ENCODE measurements around the gene TPP1. TPM values are rescaled to one million over a fixed set of nuclear protein-coding genes. Genes with fewer than 3 reads are reported as not detected.

Gene TPP1
- total RNA-seq, 6 experiments from 2014 or later = 50.1 to 61.7 (median 54.1) TPM

GRCh38 chr11:6603287-6604080 is 15.7 kb downstream of the TPP1 start, which contains the start of the genes ILK and RRP8:
Gene ILK (plus strand): TSS chr11:6603774. CDS start chr11:6604272, 498 bp downstream.
Gene RRP8 (minus strand): TSS chr11:6603616. CDS start chr11:6603502, 114 bp downstream.
- Mint-ChIP-seq H3K9me3 (no peaks in the 10 kb centered on the region), H3K36me3 (ENCODE audit: low read depth) (peaks cover 31% of the 10 kb centered on the region), H3K4me3 (no peak within 1 kb of the TSS), H3K4me1 (ENCODE audit: low read depth) (peaks cover 15% of the 10 kb centered on the region), H3K27me3 (ENCODE audit: insufficient read depth) (no peaks in the 10 kb centered on the region; the same call in 1 of the 2 replicates), H3K27ac (no peak within 1 kb of the TSS)
- TF ChIP-seq, protein P1, sequence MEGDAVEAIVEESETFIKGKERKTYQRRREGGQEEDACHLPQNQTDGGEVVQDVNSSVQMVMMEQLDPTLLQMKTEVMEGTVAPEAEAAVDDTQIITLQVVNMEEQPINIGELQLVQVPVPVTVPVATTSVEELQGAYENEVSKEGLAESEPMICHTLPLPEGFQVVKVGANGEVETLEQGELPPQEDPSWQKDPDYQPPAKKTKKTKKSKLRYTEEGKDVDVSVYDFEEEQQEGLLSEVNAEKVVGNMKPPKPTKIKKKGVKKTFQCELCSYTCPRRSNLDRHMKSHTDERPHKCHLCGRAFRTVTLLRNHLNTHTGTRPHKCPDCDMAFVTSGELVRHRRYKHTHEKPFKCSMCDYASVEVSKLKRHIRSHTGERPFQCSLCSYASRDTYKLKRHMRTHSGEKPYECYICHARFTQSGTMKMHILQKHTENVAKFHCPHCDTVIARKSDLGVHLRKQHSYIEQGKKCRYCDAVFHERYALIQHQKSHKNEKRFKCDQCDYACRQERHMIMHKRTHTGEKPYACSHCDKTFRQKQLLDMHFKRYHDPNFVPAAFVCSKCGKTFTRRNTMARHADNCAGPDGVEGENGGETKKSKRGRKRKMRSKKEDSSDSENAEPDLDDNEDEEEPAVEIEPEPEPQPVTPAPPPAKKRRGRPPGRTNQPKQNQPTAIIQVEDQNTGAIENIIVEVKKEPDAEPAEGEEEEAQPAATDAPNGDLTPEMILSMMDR (IDR thresholded peaks at IDR 0.05) = peak; percentile 34; the same call in 1 of the 2 replicates
- peak; percentile 88 for DNase-seq

DNA sequence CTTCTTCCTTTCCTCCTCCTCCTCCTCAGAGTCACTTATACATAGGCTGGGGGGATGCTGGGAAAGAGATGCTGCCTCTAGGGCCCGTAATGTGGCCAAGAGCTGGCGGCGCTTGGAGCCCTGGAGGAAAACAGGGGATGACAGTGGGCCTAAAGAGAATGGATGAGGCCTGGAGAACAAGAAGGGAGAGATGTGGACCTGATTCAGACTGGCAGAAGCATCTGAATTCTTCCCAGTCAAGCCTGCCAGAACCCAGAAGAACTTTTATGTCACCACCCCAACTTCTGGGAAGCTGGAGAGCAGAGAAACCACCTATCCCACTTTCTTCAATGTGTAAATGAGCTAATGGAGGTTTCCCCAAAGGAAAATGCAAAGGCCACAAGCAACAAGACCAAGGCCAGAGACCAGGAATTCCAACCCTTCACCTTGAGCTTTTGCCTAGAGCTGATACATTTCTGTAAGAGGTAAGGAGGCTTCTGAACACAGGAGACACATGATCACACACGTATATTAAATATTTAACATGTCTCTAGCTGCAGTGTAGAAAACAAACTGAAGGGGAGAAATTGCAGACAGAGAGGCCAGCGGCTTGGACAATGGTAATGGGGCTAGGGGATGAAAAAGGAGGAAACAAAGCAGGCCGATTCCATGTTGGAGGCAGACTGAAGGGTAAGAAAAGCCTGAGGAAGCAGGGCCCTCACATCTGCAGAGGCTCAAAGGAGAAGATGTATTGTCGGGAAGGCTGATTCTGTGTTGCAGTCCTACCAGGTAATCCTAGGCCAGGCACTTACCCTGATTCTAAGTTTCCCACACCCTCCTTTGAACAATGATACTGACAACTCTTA is 16.9 kb downstream of the TPP1 start:
- DNase-seq = no peak
- H3K27ac Mint-ChIP-seq = no peak overlapping the region
- no peaks in the 10 kb centered on the region for H3K9me3 Mint-ChIP-seq
- no peaks in the 10 kb centered on the region; the same call in 1 of the 2 replicates for H3K27me3 Mint-ChIP-seq (ENCODE audit: insufficient read depth)
- peaks cover 29% of the 10 kb centered on the region for H3K36me3 Mint-ChIP-seq (ENCODE audit: low read depth)
- H3K4me1 Mint-ChIP-seq (ENCODE audit: low read depth) = peaks cover 11% of the 10 kb centered on the region
- no peak overlapping the region for H3K4me3 Mint-ChIP-seq
- TF ChIP-seq, protein P1 (IDR thresholded peaks at IDR 0.05) = no peak

DNA sequence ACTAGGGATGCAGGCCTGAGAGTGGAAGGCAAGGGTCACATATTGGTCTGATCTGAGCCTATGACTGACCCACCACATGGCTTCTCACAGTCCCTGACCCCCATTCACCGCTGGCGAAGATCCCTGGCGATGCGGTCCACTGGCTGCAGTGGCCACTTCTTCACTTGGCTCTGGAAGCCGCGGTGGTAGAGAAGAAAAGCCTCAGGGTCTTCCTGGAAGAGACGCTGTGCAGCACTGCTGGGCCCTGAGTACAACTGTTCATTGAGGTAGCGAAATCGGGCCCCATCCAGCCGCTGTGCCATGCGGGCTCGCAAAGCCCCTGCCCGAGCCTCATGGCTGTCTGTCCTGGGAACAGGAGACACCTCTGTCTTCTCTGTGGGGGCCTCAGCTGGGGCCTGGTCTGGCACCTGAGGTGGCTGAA is 18.2 kb downstream of the TPP1 start:
- no peak overlapping the region for H3K4me3 Mint-ChIP-seq
- H3K36me3 Mint-ChIP-seq (ENCODE audit: low read depth) = peaks cover 28% of the 10 kb centered on the region
- TF ChIP-seq, protein P1 (IDR thresholded peaks at IDR 0.05) = no peak
- DNase-seq = no peak
- peaks cover 7% of the 10 kb centered on the region for H3K4me1 Mint-ChIP-seq (ENCODE audit: low read depth)
- no peaks in the 10 kb centered on the region for H3K9me3 Mint-ChIP-seq
- no peaks in the 10 kb centered on the region; the same call in 1 of the 2 replicates for H3K27me3 Mint-ChIP-seq (ENCODE audit: insufficient read depth)
- no peak overlapping the region for H3K27ac Mint-ChIP-seq

DNA sequence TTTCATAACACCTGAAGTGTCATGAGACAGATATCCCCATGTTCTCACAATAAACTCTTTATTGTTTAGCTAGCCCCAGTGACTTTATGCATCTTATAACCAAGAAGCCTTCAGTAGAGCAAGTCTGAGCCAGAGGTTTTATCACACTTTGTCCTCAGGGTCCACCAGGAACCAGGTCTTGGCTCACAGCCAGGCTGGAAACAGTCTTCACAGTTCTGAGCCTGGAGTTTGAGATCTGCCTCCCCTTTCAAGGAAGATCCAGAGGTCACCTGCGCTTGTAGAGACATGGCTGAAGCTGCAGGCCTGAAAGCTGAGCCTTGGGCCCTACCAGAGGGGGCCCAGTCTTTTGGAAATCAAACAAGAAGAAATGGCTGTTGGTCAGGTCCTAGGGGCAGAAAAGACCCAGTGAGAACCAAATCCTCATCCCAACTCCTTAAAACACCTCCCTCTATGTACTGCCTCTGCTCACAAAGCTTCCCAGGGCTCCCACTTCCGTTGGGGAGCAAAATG is 19.3 kb downstream of the TPP1 start:
- Mint-ChIP-seq H3K27me3 (ENCODE audit: insufficient read depth) (no peaks in the 10 kb centered on the region; the same call in 1 of the 2 replicates), H3K4me3 (no peak overlapping the region), H3K36me3 (ENCODE audit: low read depth) (peaks cover 28% of the 10 kb centered on the region), H3K27ac (no peak overlapping the region), H3K4me1 (ENCODE audit: low read depth) (peaks cover 7% of the 10 kb centered on the region), H3K9me3 (no peaks in the 10 kb centered on the region)
- TF ChIP-seq, protein P1 (IDR thresholded peaks at IDR 0.05) = no peak
- DNase-seq = no peak

- H3K9me3 Mint-ChIP-seq = no peaks in the 10 kb centered on the region
- peaks cover 31% of the 10 kb centered on the region for H3K36me3 Mint-ChIP-seq (ENCODE audit: low read depth)
- H3K27me3 Mint-ChIP-seq (ENCODE audit: insufficient read depth) = no peaks in the 10 kb centered on the region; the same call in 1 of the 2 replicates
- H3K4me1 Mint-ChIP-seq (ENCODE audit: low read depth) = peaks cover 7% of the 10 kb centered on the region
- H3K27ac Mint-ChIP-seq = no peak overlapping the region
- no peak for DNase-seq
- TF ChIP-seq, protein P1 (IDR thresholded peaks at IDR 0.05) = no peak
- no peak overlapping the region for H3K4me3 Mint-ChIP-seq
Measured at GRCh38 chr11:6599449-6599848, 19.8 kb downstream of the TPP1 start.
